HG03280 (cell line): ENCODE measurements around the gene TOX2.

Experiments used
- ATAC-seq: cut with Tn5 transposase; IDR thresholded peaks from one replicate; pipeline ENCODE4 v1.9.1; 2021; ENCODE audit warnings: mild to moderate bottlenecking, moderate library complexity; ENCODE audit not compliant: unreplicated experiment

Gene TOX2

GRCh38 chr20:43974695-43975094 lies 60.0 kb downstream of the TOX2 start:
- no peak for ATAC-seq

DNA sequence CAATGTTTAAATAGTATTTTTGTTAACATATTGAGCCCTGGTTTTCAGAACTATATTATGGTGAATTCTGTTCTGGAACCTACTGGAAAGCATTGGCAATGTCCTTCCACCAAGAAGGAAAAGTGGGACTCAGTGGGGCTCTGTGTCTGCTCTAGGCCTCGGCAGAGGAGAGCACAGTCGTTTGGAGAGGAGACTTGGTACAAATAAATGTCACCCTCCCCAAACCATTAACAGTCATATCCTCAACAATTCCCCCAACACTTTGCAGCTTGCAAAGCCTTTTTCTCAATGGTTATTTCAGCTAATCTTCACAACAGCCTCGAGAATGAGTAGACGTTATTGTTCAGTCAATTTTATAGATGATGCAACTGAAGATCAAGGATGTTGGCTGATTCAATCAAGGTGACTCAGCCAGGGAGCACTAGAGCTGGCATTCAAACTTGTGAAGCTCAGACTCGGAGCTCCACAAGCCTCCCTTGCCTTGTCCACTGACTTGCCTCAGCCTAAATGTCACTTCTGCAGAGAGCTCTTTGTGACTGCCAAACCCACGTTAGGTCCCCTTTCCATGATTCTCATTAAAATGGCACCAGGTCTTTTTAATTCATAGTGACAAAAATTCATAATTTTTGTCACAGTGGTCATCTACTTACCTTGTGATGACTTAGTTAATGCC lies 60.6 kb downstream of the TOX2 start:
- no peak for ATAC-seq

DNA sequence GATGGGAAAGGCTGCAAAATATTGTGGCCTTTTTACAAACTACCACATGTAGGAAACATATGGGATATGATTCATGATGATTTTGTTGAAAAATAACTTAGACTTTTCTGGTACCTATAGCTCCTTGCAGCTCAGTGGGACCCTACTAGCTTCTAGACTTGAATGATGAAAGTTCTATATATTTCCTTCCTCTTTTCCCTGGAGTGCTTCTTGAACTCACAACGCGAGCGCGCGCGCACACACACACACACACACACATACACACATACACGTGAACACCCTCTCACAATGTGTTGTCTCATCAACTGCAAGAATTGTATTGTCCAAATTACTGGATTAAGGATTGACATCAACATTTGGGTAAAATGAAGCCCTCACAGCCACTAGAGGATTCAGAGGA lies 61.9 kb downstream of the TOX2 start:
- ATAC-seq, result no peak

DNA sequence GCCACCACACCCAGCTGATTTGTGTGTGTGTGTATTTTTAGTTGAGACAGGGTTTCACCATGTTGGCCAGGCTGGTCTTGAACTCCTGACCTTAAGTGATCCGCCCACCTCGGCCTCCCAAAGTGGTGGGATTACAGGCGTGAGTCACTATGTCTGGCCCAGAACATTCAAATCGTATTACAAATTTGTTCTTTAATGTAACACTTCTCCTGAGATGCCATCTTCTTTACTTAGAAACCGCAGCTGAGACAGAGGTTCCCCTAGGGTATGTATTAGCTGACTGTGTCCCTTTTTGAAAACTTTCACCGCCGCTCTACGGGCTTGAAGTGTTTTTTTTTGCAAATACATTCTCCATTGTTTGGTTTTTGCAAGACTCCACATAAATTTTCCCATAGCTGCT lies 62.6 kb downstream of the TOX2 start:
- no peak for ATAC-seq

DNA sequence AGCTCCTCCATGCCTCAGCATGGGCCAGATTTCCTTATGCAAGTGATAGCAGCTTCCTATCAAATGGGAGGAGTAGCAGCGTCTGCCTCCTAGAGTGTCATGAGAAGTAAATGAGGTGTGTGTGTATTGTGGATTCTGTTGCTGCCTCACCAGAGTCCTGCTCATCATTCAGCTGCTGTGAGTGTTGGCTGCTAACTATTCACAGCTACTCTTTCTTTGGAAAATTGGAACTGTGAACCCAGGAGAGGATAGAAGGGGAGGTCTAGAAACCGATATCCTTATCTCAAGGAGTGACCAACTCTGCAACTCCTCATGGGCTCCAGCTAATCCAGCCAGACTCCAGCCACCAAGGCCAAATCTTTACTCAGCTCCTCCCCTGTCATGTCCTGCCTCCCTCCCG lies 63.3 kb downstream of the TOX2 start:
- no peak for ATAC-seq

DNA sequence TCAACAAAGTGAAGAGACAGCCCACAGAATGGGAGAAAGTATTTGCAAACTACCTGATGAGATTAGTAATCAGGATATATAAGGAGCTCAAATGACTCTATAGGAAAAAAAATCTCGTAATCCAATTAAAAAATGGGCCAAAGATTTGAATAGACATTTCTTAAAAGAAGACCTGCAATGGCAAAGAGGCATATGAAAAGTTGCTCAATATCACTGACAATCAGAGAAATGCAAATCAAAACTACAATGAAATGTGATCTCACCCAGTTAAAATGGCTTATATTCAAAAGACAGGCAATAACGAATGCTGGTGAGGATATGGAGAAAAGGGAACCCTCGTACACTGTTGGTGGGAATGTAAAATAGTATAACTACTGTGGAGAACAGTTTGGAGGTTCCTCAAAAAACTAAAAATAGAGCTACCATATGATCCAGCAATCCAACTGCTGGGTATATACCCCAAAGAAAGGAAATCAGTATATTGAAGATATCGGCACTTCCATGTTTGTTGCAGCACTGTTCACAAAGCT lies 65.0 kb downstream of the TOX2 start:
- ATAC-seq, result no peak

GRCh38 chr20:43981540-43981939 lies 66.9 kb downstream of the TOX2 start:
- no peak for ATAC-seq

DNA sequence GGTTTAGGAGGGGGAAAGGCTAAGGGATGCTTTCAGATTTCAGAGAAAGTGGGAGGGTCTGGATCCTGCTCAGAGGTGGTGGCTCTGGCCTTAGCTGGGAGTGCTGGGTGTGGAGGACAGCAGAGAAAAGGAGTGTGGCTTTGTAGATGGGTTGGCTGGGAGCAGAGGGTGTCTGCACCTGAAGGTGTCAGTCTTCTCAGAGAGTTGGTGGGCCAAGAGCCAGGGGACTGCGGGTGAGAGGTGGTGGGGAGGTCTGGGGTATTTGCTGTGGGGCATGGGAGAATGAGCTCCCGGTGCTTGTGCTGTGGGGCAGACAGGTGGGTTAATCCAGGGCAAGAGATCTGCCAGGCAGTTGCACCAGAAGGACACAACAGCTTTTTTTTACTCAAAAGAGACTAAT lies 67.4 kb downstream of the TOX2 start:
- no peak for ATAC-seq

- ATAC-seq, result no peak
Observed at GRCh38 chr20:43982886-43983285, 68.2 kb downstream of the TOX2 start.

GRCh38 chr20:43983359-43983758 lies 68.7 kb downstream of the TOX2 start:
- ATAC-seq, result no peak

- no peak for ATAC-seq
Observed at GRCh38 chr20:43983904-43984361, 69.3 kb downstream of the TOX2 start.

DNA sequence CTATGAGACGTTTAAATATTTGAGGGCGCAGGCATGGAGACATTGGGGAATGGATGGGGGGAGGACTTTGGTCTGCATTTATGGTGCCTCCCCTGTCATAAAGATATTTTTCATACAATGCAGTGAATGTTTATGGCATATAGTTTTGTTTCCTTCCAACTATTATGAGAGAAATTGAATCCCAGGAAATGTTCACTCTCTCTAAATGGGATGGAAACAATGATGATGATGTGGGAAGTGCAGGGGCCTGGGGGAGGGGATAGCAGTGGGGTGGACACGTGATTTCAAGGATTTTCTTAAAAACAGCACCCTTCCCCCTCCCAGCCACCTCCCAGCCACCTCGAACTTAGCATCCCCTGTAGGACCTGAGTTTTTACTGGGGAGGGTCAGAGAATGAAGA lies 69.9 kb downstream of the TOX2 start:
- ATAC-seq, result no peak

- ATAC-seq, result no peak
Observed at GRCh38 chr20:43985121-43985520, 70.5 kb downstream of the TOX2 start.

DNA sequence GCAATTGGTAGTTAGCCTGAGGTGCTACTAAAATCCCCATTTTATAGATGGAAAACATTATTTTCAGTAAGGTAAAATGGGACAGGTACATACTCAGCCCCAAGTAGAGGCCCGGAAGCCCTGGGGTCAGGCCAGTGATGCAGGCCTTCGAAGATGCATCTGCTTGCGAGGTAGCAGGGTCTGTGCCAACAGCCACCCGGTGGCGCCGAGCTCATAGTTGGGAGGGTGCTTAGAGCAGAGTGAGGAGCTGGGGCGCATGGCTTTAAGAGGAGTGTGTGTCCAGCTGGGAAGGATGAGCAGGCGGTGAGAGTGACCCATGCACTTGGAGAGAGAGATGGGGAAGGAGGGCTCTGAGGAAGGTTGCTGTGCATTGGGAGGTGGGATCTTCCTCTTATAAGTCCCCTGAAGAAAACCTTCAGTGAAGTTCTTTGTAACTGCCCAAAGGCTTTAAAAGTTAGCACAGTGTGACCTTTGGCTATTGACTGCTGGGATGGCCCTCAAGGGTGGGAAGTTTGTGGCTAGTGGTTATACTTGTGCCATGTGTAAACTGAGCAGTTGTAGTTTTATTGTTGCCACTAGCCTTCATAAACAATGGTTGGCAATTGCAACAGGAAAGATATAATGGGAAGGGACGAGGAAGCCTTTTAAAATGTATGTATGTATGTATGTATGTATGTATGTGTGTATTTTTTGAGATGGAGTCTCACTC lies 71.1 kb downstream of the TOX2 start:
- ATAC-seq, result no peak

GRCh38 chr20:43987018-43987417 lies 72.4 kb downstream of the TOX2 start:
- ATAC-seq, result no peak

DNA sequence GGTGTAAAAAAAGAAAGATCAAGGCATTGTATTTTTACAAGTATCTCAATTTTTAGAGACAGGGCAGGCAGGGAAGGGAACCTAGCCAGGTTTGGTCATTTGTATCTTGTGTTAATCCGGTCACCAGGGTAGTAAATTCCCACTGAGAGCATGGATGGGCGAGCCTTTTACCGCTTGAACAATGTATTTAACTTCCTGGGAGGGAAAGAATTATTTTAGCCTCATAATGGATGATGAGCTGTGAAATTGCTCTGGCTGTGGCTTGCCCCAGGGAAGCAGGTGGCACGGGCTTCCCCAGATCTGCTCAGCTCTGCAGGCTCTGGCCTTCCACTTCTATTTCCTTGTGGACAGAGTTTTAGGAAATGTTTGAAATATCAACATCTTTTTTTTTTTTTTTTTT lies 72.9 kb downstream of the TOX2 start:
- no peak for ATAC-seq

DNA sequence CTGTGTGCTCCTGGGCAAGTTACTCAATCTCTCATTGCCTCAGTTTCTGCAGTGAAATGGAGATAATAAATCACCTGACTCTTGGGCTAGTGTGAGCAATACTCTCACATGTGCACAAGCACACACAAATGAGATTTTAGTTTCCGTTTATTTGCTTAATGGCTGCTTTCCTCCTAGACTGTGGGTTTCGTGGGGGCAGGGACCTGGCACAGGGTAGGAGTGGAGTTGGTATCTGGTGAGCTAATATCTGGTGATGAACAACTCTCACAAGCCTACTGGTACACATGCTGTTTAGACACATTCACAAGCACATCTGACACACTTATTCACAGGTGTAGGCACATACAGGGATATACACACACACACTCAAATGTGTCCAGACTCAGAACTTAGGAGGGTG lies 73.8 kb downstream of the TOX2 start:
- ATAC-seq, result no peak

- no peak for ATAC-seq
Observed at GRCh38 chr20:43988867-43989266, 74.2 kb downstream of the TOX2 start.

- no peak for ATAC-seq
Observed at GRCh38 chr20:43991261-43991660, 76.6 kb downstream of the TOX2 start.

GRCh38 chr20:43991982-43992381 lies 77.3 kb downstream of the TOX2 start:
- ATAC-seq, result no peak

GRCh38 chr20:43992885-43993284 lies 78.2 kb downstream of the TOX2 start:
- no peak for ATAC-seq

DNA sequence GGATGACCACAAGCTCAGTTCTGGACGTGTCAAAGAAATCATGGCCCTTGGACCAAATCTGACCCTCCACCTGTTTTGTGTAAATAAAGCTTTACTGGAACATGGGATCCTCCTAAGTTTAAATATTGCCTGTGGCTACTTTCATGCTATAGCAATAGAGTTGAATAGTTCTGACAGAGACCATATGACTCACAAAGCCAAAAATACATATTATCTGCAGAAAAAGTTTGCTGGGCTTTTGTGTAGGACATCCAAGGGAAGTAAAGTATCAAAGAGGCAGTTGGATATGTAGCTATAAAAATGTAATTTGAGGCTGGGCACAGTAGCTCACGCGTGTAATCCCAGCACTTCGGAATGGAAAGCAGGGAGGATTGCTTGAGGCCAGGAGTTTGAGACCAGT lies 78.9 kb downstream of the TOX2 start:
- no peak for ATAC-seq
